NCI-H2107 treated with DMSO at 0.1 percent for 48 hours (cell line): ENCODE measurements around the gene PSMG1.
A peak's percentile ranks its signal among the peaks of the same experiment; 100 is the strongest.
"Not testable (repeated sequence)": the region's sequence is repeated elsewhere in the genome, so short reads cannot be mapped to it uniquely, and the experiment has no call there.

ENCODE experiments used
- DNase-seq: peaks from one replicate; lab custom pipeline; 2025; ENCODE audit not compliant: unreplicated experiment; lab: John Stamatoyannopoulos, UW

Gene PSMG1

GRCh38 chr21:39159342-39160063 lies 23.7 kb downstream of the PSMG1 start:
- no peak for DNase-seq

- not testable (repeated sequence) for DNase-seq
Measured at GRCh38 chr21:39157241-39157640, 26.0 kb downstream of the PSMG1 start.

- DNase-seq, result no peak
Measured at GRCh38 chr21:39156024-39156423, 27.2 kb downstream of the PSMG1 start.

DNA sequence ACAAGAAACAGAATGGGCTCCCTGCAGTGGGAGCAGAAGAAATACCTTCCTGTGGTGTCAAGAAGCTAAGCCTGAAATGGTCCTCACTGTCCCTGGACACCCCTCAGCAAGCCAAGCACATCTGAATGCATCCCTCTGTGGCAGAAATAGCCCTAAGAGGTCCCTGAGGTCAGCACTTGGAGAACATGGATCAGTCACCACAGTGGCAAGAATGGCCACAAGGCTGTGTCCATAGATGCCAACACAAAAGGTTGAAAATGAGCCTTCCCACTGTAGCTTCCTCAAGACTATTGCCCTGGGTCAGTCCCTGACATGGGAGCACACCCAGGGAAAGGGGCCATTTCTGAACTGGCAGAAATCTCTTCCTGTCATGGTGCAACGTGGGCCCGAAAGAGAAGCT lies 27.7 kb downstream of the PSMG1 start:
- DNase-seq, result no peak

DNA sequence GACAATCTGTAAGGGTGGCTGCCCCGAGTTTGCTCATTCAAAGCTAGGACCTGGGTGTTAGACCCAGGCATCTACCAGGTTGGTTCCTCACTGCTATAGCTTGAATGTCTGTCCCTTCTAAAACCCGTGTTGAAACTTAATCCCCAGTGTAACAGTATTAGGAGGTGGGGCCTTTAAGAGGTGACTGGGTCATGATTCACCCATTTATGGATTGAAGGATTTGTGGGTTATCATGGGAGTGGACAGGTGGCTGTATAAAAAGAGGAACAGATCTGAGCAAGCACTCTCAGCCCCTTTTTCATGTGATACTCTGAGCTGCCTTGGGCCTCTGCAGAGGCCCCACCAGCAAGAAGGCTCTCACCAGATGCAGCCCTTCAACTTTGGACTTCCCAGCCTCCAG lies 29.4 kb downstream of the PSMG1 start:
- no peak for DNase-seq

GRCh38 chr21:39153373-39153772 lies 29.9 kb downstream of the PSMG1 start:
- no peak for DNase-seq

GRCh38 chr21:39152271-39152670 lies 31.0 kb downstream of the PSMG1 start:
- DNase-seq, result no peak

DNA sequence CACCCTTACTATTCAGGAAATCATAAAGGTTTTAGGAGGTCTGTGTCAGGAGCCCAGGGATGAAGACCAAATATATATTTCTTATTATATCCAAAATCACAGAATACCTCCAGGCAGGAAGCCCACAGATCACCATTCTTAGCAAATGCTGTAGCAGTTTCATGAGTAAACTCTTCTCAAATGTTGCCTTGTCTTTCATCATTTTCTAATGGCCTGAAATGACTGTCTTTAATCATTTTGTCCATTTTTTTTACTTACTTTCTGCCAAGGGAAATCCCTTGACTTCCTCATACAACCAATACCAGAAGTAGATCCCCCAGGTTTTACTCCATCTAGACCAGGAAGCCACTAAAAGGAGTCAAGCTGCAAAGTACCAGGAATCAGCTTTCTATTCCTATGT lies 32.4 kb downstream of the PSMG1 start:
- no peak for DNase-seq

GRCh38 chr21:39150316-39150715 lies 32.9 kb downstream of the PSMG1 start:
- no peak for DNase-seq

GRCh38 chr21:39149882-39150281 lies 33.4 kb downstream of the PSMG1 start:
- DNase-seq, result no peak

DNA sequence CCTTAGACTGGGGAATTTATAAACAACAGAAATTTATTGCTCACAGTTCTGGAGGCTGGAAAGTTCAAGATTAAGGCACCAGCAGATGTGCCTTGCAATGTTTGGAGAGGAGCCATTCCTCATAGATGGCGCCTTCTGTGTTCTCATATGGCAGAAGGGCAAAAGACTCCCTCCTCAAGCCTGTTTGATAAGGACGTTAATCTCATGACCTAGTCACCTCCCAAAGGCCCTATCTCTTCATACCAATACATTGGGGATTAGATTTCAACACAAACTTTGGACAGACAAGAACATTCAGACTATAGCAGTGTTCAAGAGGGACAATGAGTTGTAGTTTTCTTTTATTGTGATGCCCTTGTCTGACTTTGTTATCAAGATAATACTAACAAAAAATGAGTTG lies 34.3 kb downstream of the PSMG1 start:
- no peak for DNase-seq

GRCh38 chr21:39144191-39144590 lies 39.1 kb downstream of the PSMG1 start:
- DNase-seq, result no peak

DNA sequence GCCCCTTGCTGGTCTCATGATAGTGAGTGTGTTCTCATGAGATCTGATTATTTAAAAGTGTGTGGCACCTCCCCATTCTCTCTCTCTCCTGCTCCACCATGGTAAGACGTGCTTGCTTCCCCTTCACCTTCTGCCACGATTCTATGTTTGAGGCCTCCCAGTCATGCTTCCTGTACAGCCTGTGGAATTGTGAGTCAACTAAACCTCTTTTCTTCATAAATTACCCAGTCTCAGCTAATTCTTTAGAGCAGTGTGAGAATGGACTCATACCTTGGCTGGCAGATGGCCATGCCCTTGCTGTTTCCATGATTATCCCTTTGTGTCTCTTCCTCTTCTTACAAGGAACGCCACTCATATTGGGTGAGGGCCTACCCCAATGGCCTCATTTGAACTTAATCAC lies 40.3 kb downstream of the PSMG1 start:
- DNase-seq, result no peak

- DNase-seq, result no peak
Measured at GRCh38 chr21:39141502-39141901, 41.7 kb downstream of the PSMG1 start.

GRCh38 chr21:39137248-39138178 lies 45.7 kb downstream of the PSMG1 start:
- DNase-seq, result no peak

DNA sequence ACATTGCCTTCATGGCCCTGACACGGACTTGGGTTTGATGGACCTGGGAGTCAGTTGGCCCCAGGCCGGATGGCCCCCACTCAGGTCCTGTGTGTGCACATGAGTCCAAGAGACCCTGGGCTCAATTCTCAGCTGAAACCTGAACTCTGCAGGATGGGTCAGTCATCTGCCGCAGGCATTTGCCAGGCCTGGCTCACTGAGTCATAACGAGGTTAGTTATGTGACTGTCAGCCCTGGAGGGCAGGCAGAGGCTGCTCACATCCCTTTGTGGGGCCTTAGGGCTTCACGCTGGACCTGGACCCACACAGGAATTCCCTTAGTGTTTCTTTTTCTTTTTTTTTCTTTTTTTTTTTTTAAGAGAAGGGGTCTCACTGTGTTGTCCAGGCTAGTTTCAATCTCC lies 46.5 kb downstream of the PSMG1 start:
- DNase-seq, result no peak

DNA sequence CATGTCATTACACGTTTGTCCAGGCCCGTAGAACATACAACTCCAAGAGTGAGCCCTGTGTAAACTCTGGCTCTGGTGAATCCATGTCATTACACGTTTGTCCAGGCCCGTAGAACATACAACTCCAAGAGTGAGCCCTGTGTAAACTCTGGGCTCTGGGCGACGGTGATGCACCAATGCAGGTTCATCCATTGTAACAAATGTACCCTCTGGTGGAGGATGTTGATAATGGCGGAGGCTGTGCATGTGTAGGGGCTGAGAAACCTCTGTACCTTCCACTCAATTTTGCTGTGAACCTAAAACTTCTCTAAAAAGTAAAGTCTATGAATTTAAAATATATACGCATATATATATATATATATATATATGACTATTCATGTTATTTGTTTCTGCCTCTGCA lies 47.1 kb downstream of the PSMG1 start:
- peak; percentile 46 for DNase-seq

GRCh38 chr21:39134288-39134810 lies 48.9 kb downstream of the PSMG1 start:
- no peak for DNase-seq

DNA sequence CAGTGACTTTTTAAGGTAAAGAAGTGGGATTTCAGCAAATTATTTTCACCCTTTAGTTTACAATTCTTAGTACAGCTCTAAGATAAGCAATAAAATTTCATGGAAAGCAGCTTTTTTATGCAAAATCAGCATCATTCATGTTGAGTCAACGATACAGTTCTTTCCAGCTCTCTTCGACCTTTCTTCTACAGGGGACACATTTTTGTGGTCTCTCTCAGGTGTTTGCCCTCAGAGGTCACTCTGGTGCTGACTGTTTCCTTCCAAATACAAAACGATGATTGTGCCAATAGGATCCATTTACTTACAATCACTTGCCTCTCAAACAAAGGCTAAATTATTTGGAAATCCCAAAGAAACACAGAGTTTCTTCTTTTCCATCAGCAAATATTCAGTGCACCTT lies 51.0 kb downstream of the PSMG1 start:
- no peak for DNase-seq

DNA sequence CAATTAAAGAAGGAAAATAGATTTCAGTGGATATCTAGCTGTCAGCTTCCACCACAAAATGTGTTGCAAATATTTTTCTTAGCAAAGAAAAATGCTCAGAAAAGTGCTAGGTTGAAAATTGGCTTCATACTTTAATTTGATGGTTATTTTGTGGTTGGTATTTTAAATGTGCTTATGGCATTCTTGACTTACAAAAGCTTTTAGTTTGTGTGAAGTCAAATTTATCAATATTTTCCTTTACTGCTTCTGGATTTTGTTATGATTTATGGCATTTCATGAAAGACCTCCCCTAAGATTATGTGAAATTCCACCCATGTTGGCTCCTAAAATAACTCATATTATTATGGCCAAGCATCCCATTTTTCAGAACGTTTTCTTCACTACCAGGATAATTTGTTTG lies 51.5 kb downstream of the PSMG1 start:
- DNase-seq, result no peak

DNA sequence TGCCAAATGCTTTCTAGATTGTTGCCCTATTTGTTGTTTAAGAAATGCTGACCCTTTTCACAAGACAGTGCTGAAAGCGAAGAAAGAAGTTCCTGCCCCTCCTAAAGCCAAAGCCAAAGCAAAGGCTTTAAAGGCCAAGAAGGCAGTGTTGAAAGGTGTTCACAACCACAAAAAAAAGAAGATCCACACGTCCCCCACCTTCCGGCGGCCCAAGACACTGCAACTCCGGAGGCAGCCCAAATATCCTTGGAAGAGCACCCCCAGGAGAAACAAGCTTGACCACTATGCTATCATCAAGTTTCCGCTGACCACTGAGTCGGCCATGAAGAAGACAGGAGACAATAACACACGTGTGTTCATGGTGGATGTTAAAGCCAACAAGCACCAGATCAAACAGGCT lies 55.7 kb downstream of the PSMG1 start:
- no peak for DNase-seq

DNA sequence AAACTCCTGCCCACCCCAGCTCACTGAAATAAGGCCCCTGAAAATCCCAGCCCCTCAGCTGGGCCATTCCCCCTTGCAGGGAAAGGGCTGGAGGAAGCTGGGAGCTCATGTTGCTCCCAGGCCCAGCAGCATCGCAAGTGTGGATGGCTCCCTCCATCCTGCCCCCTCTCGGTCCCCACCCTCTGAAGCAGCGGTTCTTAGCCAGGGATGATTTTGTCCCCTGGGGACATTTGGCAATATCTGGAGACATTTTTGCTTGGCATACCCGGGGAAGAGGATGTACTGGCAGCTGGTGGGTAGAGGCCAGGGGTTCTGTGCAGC lies 56.8 kb downstream of the PSMG1 start:
- DNase-seq, result no peak
